Right atrium auricular region (tissue), 2 donors: ENCODE measurements around the gene NCKAP5L. TPM values are rescaled to one million over a fixed set of nuclear protein-coding genes. Genes with fewer than 3 reads are reported as not detected.
A peak's percentile ranks its signal among the peaks of the same experiment; 100 is the strongest.
"Not testable (repeated sequence)": the region's sequence is repeated elsewhere in the genome, so short reads cannot be mapped to it uniquely, and the experiment has no call there.

Source experiments
- DNase-seq: peaks from one replicate; pipeline ENCODE4 v3.0.0-alpha.2; 2019; ENCODE audit warnings: low spot score
- H3K27ac ChIP-seq, 2 donors: fragments of 200-600 bp; sonication (generic); 1 replicate in 1 of 2; 2 replicates in 1 of 2; pipeline ENCODE4 v1.5.1; 2016 to 2019
- H3K27me3 ChIP-seq, 2 donors: fragments of 200-600 bp; sonication (generic); one replicate each; pipeline versions ENCODE4 v1.5.1 to v1.6.0; 2017 to 2019
- H3K36me3 ChIP-seq: fragments of 200-600 bp; sonication (generic); one replicate; pipeline ENCODE4 v1.5.1; 2016
- H3K4me1 ChIP-seq, 2 donors: fragments of 200-600 bp; sonication (generic); one replicate each; pipeline versions ENCODE4 v1.5.1 to v1.6.0; 2017 to 2019
- H3K4me3 ChIP-seq, 2 donors: fragments of 200-600 bp; sonication (generic); 1 replicate in 1 of 2; 2 replicates in 1 of 2; pipeline ENCODE4 v1.5.1; 2017 to 2019; ENCODE audit warnings: mild to moderate bottlenecking in 1 of 2, moderate library complexity in 1 of 2
- H3K9me3 ChIP-seq, 2 donors: fragments of 200-600 bp; sonication (generic); one replicate each; pipeline ENCODE4 v1.5.1; 2019
- total RNA-seq, 2 donors: library from RNA; depleted of rRNA; stranded (reverse); fragments of >200 nt; gene quantifications; one replicate each; pipeline ENCODE4 v1.1.0, GENCODE V29; 2016
- TF ChIP-seq, protein P1 (sequence below), 2 donors: fragments of 200-600 bp; sonication (generic); IDR thresholded peaks; one replicate each; pipeline ENCODE4 v1.5.1; 2019; ENCODE audit warnings: antibody characterized with exemption in 2 of 2

The NCKAP5L gene
- total RNA-seq, 2 donors from 2014 or later = 18.6 to 18.7 TPM

DNA sequence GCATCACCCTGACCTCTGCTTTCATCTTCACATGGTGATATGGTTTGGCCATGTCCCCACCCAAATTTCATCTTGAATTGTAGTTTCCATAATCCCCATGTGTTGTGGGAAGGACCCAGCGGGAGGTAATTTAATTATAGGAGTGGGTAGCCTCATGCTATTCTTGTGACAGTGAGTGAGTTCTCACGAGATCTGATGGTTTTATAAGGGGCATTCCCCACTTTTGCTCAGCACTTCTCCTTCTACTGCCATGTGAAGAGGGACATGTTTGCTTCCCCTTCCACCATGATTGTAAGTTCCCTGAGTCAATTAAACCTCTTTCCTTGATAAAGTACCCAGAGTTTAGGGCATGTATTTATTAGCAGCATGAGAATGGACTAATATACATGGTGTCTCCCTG is 48.6 kb downstream of the NCKAP5L start:
- H3K36me3 ChIP-seq = no peaks in the 10 kb centered on the region
- DNase-seq = no peak
- TF ChIP-seq, protein P1, sequence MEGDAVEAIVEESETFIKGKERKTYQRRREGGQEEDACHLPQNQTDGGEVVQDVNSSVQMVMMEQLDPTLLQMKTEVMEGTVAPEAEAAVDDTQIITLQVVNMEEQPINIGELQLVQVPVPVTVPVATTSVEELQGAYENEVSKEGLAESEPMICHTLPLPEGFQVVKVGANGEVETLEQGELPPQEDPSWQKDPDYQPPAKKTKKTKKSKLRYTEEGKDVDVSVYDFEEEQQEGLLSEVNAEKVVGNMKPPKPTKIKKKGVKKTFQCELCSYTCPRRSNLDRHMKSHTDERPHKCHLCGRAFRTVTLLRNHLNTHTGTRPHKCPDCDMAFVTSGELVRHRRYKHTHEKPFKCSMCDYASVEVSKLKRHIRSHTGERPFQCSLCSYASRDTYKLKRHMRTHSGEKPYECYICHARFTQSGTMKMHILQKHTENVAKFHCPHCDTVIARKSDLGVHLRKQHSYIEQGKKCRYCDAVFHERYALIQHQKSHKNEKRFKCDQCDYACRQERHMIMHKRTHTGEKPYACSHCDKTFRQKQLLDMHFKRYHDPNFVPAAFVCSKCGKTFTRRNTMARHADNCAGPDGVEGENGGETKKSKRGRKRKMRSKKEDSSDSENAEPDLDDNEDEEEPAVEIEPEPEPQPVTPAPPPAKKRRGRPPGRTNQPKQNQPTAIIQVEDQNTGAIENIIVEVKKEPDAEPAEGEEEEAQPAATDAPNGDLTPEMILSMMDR (IDR thresholded peaks at IDR 0.05) = no peak

DNA sequence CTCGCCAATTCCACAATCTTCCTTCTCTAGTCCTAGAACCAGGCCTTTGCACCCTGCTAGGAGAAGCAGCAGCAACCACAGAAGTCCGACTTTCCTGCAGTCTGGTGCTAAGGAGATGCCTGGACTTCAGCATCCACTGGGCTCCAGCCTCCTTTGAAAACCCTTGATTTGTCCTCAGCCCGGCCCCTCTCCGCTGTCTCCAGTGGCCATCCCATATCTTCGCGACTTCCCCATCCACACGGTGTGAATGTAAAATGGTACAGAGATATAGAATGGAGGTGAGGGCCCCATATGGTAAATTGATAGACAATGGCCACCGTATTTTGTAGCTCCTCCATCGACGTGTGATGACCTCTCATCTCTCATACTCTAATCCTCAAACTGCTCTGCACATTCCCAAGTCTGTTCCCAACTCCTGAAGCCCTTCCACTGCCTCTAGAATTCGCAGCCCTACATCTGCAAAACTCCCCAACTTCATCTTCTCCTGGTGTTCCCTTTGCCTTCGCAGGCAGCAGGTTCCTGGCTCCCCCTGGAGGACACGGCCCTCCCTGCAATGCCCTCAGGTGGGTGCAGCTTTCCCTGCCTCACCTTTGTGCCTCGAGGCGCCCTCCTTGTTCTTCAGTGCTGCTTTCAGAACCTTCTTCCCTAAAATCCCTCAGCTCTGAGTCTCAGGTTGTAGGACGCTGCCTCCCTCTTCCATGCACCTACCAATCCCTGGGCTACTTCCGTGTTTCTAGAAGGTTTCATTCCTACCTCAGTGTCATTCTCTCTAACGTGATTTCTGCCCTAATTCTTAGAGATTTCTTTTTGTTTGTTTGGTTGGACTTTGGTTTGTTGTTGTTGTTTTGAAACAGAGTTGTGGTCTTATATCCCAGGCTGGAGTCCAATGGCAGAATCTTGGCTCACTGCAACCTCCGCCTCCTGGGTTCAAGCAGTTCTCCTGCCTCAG is 50.1 kb downstream of the NCKAP5L start:
- H3K27ac ChIP-seq = no peak overlapping the region
- H3K36me3 ChIP-seq = no peaks in the 10 kb centered on the region
- no peaks in the 10 kb centered on the region for H3K9me3 ChIP-seq
- DNase-seq = no peak
- TF ChIP-seq, protein P1 (IDR thresholded peaks at IDR 0.05) = peak; percentile 50 to 80
- no peaks in the 10 kb centered on the region for H3K27me3 ChIP-seq
- no peak overlapping the region for H3K4me3 ChIP-seq
- peaks cover 0 to 8% of the 10 kb centered on the region in 2 donors for H3K4me1 ChIP-seq

More for the DNA sequence above, 48.6 kb downstream of the NCKAP5L start:
- peaks cover 0 to 22% of the 10 kb centered on the region in 2 donors for H3K4me1 ChIP-seq
- H3K9me3 ChIP-seq = no peaks in the 10 kb centered on the region
- H3K27ac ChIP-seq = no peak overlapping the region
- no peaks in the 10 kb centered on the region for H3K27me3 ChIP-seq
- no peak overlapping the region for H3K4me3 ChIP-seq

DNA sequence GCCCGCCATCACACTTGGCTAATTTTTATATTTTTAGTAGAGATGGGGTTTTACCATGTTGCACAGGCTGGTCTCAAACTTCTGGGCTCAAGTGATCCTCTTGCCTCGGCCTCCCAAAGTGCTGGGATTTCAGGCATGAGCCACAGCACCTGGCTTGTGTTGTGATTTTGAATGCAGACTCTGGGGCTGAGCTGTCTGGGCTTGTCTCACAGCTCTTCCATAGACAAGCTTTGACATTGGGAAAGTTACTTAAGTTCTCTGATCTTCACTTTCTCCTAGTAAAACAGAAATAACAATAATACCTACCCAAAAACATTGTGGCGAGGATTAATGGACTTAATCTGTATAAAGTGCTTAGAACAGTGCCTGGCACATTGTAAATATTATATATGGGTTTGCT is 50.9 kb downstream of the NCKAP5L start:
- DNase-seq = no peak
- TF ChIP-seq, protein P1 (IDR thresholded peaks at IDR 0.05) = no peak
- H3K27me3 ChIP-seq = no peaks in the 10 kb centered on the region
- no peaks in the 10 kb centered on the region for H3K9me3 ChIP-seq
- H3K4me3 ChIP-seq = no peak overlapping the region
- H3K4me1 ChIP-seq = peaks cover 0 to 8% of the 10 kb centered on the region in 2 donors
- no peaks in the 10 kb centered on the region for H3K36me3 ChIP-seq
- no peak overlapping the region for H3K27ac ChIP-seq

DNA sequence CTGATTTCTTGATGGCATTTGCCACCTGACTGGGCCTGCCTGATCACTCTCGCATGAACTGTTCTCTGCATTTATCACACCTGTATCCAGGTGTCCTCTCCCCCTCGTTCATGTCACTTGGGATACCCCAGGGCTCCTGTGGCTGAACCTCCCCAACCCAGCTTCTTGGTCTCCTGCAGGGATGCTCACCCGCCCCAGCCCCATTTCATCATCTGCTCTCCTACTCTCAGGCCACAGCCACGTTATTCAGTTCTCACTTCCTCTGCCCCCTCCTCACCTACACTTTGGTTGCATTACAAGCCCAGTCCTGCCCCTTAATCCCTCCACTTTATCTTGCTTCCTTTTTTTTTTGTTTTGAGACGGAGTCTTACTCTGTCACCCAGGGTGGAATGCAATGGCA is 51.4 kb downstream of the NCKAP5L start:
- Histone ChIP-seq H3K4me3 (no peak overlapping the region), H3K9me3 (no peaks in the 10 kb centered on the region), H3K36me3 (no peaks in the 10 kb centered on the region), H3K27me3 (no peaks in the 10 kb centered on the region), H3K4me1 (peaks cover 0 to 8% of the 10 kb centered on the region in 2 donors), H3K27ac (no peak overlapping the region)
- DNase-seq = no peak
- TF ChIP-seq, protein P1 (IDR thresholded peaks at IDR 0.05) = no peak

DNA sequence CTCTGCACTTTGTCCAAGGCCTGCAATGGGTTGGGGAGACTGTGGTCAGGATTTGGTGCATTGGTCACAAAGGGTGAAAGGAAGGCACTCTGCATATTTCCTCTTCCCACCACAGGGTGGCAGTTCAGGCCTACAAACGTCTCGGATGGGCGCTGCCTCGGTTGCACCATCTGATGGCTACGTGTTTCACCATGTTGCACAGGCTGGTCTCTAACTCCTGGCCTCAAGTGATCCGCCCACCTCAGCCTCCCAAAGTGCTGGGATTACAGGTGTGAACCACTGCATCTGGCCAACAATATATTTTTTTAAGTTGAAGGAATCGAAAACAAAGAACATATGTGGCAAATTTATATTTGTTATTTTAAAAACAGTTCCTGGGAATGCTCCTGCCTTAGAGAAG is 51.8 kb downstream of the NCKAP5L start:
- H3K4me3 ChIP-seq = no peak overlapping the region
- DNase-seq = peak; percentile 87
- no peak overlapping the region for H3K27ac ChIP-seq
- peaks cover 0 to 8% of the 10 kb centered on the region in 2 donors for H3K4me1 ChIP-seq
- no peaks in the 10 kb centered on the region for H3K9me3 ChIP-seq
- H3K36me3 ChIP-seq = no peaks in the 10 kb centered on the region
- H3K27me3 ChIP-seq = no peaks in the 10 kb centered on the region
- TF ChIP-seq, protein P1 (IDR thresholded peaks at IDR 0.05) = peak; percentile 68 to 86

DNA sequence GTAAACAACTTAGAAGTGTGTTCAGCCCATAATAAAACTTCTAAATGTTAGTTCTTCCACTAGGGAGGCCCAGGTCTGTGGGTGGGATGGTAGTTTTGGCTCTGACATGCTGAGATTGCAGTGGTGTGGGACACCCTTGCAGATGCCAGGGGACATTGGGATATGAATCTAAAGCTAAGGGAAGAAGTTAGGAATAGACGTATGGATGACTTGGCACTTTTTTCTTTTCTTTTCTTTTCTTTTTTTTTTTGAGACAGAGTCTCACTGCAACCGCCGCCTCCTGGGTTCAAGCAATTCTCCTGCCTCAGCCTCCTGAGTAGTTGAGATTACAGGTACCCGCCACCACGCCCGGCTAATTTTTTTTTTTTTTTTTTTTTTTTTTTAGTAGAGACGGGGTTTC is 55.1 kb downstream of the NCKAP5L start:
- H3K4me1 ChIP-seq, H3K4me3 ChIP-seq, H3K9me3 ChIP-seq, H3K27me3 ChIP-seq, H3K27ac ChIP-seq, H3K36me3 ChIP-seq, DNase-seq: not testable (repeated sequence)
